Activated CD4-positive, alpha-beta T cell treated with anti-CD3 and anti-CD28 coated beads, Interleukin-2, amount 10 ng/mL, durations not matched to agents 7 days and 5 days (primary cell): ENCODE results near the gene SRC. TPM values are rescaled to one million over a fixed set of nuclear protein-coding genes. Genes with fewer than 3 reads are reported as not detected.

Source experiments
- CTCF ChIA-PET: fragments of 350-600 bp; sonication (Branson Sonifier 250); formaldehyde crosslinking; loops from one replicate; lab custom pipeline; 2021; ENCODE audit warnings: antibody characterized with exemption; lab: Charles Lee
- POLR2A ChIA-PET: fragments of 350-600 bp; sonication (Branson Sonifier 250); formaldehyde crosslinking; loops from one replicate; lab custom pipeline; 2021; ENCODE audit warnings: antibody characterized with exemption; lab: Charles Lee
- DNase-seq: peaks from one replicate; pipeline ENCODE4 v3.0.0-alpha.2; 2020
- H3K27ac Mint-ChIP-seq: one replicate; pipeline ENCODE4 v1.8.0; 2021; ENCODE audit warnings: mild to moderate bottlenecking, moderate library complexity, mixed read lengths
- H3K27me3 Mint-ChIP-seq: one replicate; pipeline ENCODE4 v1.8.0; 2021; ENCODE audit warnings: mixed read lengths
- H3K36me3 Mint-ChIP-seq: one replicate; pipeline ENCODE4 v1.8.0; 2021; ENCODE audit warnings: low read depth, mixed read lengths
- H3K4me1 Mint-ChIP-seq: one replicate; pipeline ENCODE4 v1.8.0; 2021; ENCODE audit warnings: mixed read lengths
- H3K4me3 Mint-ChIP-seq: one replicate; pipeline ENCODE4 v1.8.0; 2021; ENCODE audit warnings: mild to moderate bottlenecking, moderate library complexity, mixed read lengths
- H3K9me3 Mint-ChIP-seq: one replicate; pipeline ENCODE4 v1.8.0; 2021; ENCODE audit warnings: mixed read lengths
- total RNA-seq, 2 experiments: library from RNA; stranded (reverse); gene quantifications; one replicate each; pipeline ENCODE4 v1.2.3, GENCODE V29; 2021

The SRC gene
- total RNA-seq, 2 experiments from 2014 or later, result 2.1 to 2.6 TPM

GRCh38 chr20:37379967-37380828 is 34.3 kb downstream of the SRC start:
- ChIA-PET CTCF (interaction anchor here (1.5 kb wide), 1 partner anchor 12 kb away, joined by 3 read pairs; no protein-coding TSS in a partner anchor), POLR2A (no interaction called here)
- no peaks in the 10 kb centered on the region for H3K36me3 Mint-ChIP-seq
- no peak overlapping the region for H3K4me3 Mint-ChIP-seq
- H3K27ac Mint-ChIP-seq, result no peak overlapping the region
- H3K27me3 Mint-ChIP-seq, result peaks cover 2% of the 10 kb centered on the region
- H3K9me3 Mint-ChIP-seq, result no peaks in the 10 kb centered on the region
- H3K4me1 Mint-ChIP-seq, result peaks cover 4% of the 10 kb centered on the region
- DNase-seq, result no peak

DNA sequence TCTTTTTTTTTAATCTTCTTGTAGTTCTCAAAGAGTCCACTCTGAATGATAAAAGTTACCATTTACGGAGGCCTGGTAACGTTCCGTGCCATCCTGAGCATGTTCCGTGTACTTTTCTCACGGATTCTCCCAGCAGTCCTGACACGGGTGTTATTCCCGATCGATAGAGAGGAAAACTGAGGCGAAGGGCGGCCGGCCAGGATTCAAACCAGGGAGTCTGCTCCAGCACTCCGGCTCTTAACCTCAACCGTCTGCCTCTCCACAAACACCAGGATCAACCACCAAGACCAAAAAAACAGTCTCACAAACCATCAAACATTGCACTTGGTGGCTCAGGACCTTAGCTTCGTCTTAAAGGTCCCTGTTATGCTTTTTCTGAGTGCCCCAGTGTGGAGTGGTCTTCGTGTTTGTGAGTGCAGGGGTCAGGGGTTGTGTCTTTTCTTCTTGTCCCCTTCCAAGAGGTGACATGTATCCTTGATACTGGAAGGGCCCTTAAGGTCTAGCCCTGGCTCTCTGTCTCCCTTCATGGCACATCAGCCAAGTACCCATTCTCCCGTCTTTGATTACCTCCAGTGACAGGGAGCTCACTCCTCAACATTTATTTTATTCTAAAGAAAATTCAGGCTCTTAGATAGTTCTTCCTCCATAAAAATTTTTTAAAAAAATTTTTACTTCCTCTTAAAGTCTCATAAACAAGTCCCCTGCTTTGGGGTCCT is 35.1 kb downstream of the SRC start:
- no peak for DNase-seq
- CTCF ChIA-PET, result interaction anchor here (1.5 kb wide), 1 partner anchor 11 kb away, joined by 3 read pairs; no protein-coding TSS in a partner anchor
- H3K27ac Mint-ChIP-seq, result no peak overlapping the region
- H3K4me1 Mint-ChIP-seq, result peaks cover 4% of the 10 kb centered on the region
- no peaks in the 10 kb centered on the region for H3K36me3 Mint-ChIP-seq
- POLR2A ChIA-PET, result no interaction called here
- no peaks in the 10 kb centered on the region for H3K9me3 Mint-ChIP-seq
- H3K4me3 Mint-ChIP-seq, result no peak overlapping the region
- peaks cover 2% of the 10 kb centered on the region for H3K27me3 Mint-ChIP-seq

DNA sequence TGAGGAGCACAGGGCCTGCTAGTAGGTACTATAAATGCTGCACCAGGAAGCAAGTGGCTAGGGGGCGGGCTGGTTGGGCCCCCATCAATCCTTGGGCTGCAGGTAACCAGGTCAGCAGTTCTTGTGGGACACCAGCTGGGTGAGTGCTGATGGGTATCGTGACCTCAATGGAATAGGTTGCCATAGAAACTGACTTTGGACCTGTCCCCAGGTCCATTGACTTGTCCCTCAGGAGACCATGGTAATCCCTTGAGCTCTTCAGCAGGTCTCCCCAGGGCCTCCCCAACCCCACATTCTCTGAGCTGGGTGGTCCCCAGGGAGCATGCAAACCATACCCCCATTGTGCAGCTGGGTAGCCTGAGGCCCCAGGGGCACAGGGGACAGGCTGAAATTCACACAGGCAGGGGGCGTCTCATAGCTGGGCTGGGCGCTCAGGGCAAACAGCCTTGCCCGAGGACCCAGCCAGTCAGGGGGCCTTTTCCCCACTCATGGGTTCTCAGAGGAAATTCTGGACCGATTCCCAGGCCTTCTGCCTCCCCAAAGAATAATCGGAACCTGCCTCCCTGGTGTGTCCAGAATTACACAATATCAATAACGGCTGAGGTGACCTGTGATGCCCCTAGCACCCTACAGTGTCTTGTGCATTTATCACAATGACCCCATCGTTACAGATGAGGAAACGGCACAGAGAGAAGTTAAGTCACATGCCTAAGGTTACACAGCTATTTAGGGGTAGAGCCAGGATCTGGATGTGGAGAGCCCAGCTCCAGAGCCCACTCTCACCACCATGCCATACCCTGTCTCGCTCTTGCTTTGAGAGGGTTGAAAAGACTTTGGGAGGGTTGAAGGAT is 35.9 kb downstream of the SRC start:
- POLR2A ChIA-PET, result no interaction called here
- H3K27me3 Mint-ChIP-seq, result peaks cover 2% of the 10 kb centered on the region
- H3K4me3 Mint-ChIP-seq, result no peak overlapping the region
- H3K9me3 Mint-ChIP-seq, result no peaks in the 10 kb centered on the region
- H3K36me3 Mint-ChIP-seq, result no peaks in the 10 kb centered on the region
- H3K4me1 Mint-ChIP-seq, result peaks cover 4% of the 10 kb centered on the region
- CTCF ChIA-PET, result interaction anchor here (1.5 kb wide), 1 partner anchor 11 kb away, joined by 3 read pairs; no protein-coding TSS in a partner anchor
- DNase-seq, result no peak
- no peak overlapping the region for H3K27ac Mint-ChIP-seq

GRCh38 chr20:37382482-37383120 is 36.7 kb downstream of the SRC start:
- ChIA-PET CTCF (interaction anchor here (3.3 kb wide), 1 partner anchor 112 kb away, joined by 21 read pairs; no protein-coding TSS in a partner anchor), POLR2A (no interaction called here)
- DNase-seq, result no peak
- no peaks in the 10 kb centered on the region for H3K9me3 Mint-ChIP-seq
- H3K27ac Mint-ChIP-seq, result no peak overlapping the region
- H3K27me3 Mint-ChIP-seq, result peaks cover 2% of the 10 kb centered on the region
- peaks cover 4% of the 10 kb centered on the region for H3K4me1 Mint-ChIP-seq
- H3K36me3 Mint-ChIP-seq, result no peaks in the 10 kb centered on the region
- peak overlapping the region; percentile 6 for H3K4me3 Mint-ChIP-seq

DNA sequence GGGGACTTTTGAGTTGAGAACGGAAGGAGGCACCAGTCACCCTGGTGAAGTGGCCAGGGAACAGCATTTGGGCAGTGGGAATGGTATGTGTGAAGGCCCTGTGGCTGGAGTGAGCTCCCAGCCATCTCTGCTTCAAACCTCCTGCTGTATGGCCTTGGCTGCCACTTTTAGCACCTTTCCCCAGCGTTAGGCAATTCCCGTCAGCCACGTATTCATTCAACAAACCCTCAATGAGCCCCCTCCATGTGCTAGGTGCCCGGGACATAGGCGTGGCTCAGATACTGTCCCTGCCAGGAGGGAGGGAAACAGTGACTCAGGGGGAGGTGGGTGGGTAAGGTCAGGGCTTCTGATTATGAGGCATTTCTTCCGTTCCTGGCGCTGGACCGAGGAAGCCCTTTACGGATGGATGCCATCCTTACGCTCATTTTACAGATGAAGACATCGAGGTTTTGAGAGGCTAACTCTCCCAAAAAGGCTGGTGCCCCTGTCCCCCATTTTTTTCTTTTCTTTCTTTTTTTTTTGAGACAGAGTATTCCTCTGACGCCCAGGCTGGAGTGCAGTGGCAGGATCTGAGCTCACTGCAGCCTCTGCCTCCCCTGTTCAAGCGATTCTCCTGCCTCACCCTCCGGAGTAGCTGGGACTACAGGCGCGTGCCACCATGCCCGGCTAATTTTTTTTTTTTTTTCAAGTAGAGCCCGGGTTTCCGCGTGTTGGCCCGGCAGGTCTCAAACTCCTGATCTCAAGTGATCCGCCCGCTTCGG is 37.5 kb downstream of the SRC start:
- Mint-ChIP-seq H3K9me3 (no peaks in the 10 kb centered on the region), H3K27me3 (peaks cover 2% of the 10 kb centered on the region), H3K27ac (no peak overlapping the region), H3K4me1 (peaks cover 4% of the 10 kb centered on the region), H3K36me3 (no peaks in the 10 kb centered on the region), H3K4me3 (peak overlapping the region; percentile 45)
- CTCF ChIA-PET, result interaction anchor here (0.6 to 3.3 kb wide), 5 partner anchors 70 to 1929 kb away, joined by 3 to 21 read pairs (median 4); partner anchors contain the start of gene MANBAL
- POLR2A ChIA-PET, result no interaction called here
- no peak for DNase-seq

GRCh38 chr20:37384683-37385174 is 38.8 kb downstream of the SRC start:
- Mint-ChIP-seq H3K4me1 (peaks cover 4% of the 10 kb centered on the region), H3K27ac (peak overlapping the region; percentile 86), H3K9me3 (no peaks in the 10 kb centered on the region), H3K36me3 (no peaks in the 10 kb centered on the region), H3K4me3 (peak overlapping the region; percentile 46), H3K27me3 (peaks cover 2% of the 10 kb centered on the region)
- DNase-seq, result peak; percentile 74
- POLR2A ChIA-PET, result no interaction called here
- CTCF ChIA-PET, result interaction anchor here (0.6 to 3.3 kb wide), 22 partner anchors 14 to 1024 kb away, joined by 3 to 21 read pairs (median 3); partner anchors contain the start of gene MANBAL

DNA sequence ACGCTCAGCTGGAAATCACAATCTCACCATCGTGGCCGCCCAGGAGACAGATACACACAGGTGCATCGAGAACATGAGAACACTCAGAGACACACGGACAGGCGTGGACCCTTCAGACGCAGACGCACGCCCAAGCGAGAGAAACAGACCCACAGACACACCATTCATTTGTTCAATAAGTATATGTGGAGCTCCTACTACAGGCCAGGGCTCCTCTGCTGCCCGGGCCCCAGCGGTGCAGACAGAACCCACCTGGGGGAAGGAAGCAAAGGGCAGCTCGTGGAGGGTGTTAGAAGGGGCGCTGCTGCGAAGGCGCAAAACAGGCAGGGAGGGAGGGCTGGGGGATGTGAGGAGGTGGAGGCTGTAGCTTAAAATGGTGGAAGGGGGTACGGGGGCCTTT is 39.2 kb downstream of the SRC start:
- Mint-ChIP-seq H3K4me3 (peak overlapping the region; percentile 46), H3K9me3 (no peaks in the 10 kb centered on the region), H3K36me3 (no peaks in the 10 kb centered on the region), H3K27ac (peak overlapping the region; percentile 86), H3K4me1 (peaks cover 4% of the 10 kb centered on the region), H3K27me3 (peaks cover 2% of the 10 kb centered on the region)
- no peak for DNase-seq
- ChIA-PET POLR2A (no interaction called here), CTCF (interaction anchor here (0.6 to 3.3 kb wide), 14 partner anchors 14 to 544 kb away, joined by 3 to 21 read pairs (median 4); no protein-coding TSS in a partner anchor)

DNA sequence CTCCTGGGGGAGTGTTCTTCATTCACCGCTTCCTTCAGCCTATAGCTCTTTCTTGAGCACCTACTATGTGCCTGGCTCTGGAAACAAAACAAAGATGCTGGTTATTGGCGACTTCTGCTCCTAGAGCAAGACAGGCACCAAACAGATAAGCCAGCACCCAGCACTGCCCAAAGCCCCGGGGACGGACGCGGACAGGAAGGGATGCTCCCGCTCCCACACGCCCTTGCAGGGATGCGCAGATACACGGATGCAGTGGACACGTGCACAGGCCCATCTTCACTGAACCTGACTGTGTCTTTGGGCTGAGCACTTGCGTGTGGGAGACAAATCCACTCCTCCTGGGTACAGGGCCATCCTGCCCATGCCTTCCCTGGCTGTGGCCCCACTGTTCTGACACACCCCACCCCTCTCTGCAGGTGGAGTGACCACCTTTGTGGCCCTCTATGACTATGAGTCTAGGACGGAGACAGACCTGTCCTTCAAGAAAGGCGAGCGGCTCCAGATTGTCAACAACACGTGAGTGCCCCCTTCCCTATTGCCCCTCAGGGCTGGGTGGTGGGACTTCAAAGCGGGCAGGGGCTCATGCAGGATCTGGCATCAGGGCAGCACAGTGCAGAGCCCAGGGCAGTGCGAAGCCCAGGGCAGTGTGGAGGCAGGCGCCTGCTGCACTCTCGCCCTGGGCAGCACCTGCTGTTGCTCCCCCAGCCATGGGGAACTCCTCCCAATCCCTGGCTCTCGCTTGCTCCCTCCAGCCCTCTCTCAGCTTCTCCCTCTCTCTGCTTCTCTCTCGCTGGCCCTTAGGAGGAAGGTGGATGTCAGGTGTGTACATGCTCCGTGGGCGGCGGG is 39.9 kb downstream of the SRC start:
- ChIA-PET CTCF (interaction anchor here (0.6 to 3.3 kb wide), 7 partner anchors 15 to 191 kb away, joined by 3 to 21 read pairs (median 4); no protein-coding TSS in a partner anchor), POLR2A (no interaction called here)
- DNase-seq, result no peak
- Mint-ChIP-seq H3K9me3 (no peaks in the 10 kb centered on the region), H3K27me3 (peaks cover 2% of the 10 kb centered on the region), H3K4me1 (peaks cover 4% of the 10 kb centered on the region), H3K4me3 (peak overlapping the region; percentile 25), H3K27ac (no peak overlapping the region), H3K36me3 (no peaks in the 10 kb centered on the region)

- no peak overlapping the region for H3K4me3 Mint-ChIP-seq
- H3K36me3 Mint-ChIP-seq, result no peaks in the 10 kb centered on the region
- no peak for DNase-seq
- peaks cover 2% of the 10 kb centered on the region for H3K27me3 Mint-ChIP-seq
- H3K4me1 Mint-ChIP-seq, result peaks cover 4% of the 10 kb centered on the region
- POLR2A ChIA-PET, result no interaction called here
- no peaks in the 10 kb centered on the region for H3K9me3 Mint-ChIP-seq
- no peak overlapping the region for H3K27ac Mint-ChIP-seq
- CTCF ChIA-PET, result no interaction called here
These were observed 40.7 kb downstream of the SRC start for GRCh38 chr20:37386505-37387251.
